Skin of body (tissue), 2 donors: ENCODE measurements around the gene MAP4K4. TPM values are rescaled to one million over a fixed set of nuclear protein-coding genes. Genes with fewer than 3 reads are reported as not detected.
"Not testable (repeated sequence)": the region's sequence is repeated elsewhere in the genome, so short reads cannot be mapped to it uniquely, and the experiment has no call there.

Experiments
- DNase-seq: peaks from one replicate; lab custom pipeline; 2025; lab: John Stamatoyannopoulos, UW
- total RNA-seq: library from RNA; depleted of rRNA; stranded (reverse); fragments of >200 nt; gene quantifications from one replicate; pipeline ENCODE4 v1.2.3, GENCODE V29; 2014

The MAP4K4 gene
- total RNA-seq, 1 donor from 2014 or later = 78.7 TPM

- peak; percentile 27 for DNase-seq
Observed at GRCh38 chr2:101766871-101767739, 69.6 kb downstream of the MAP4K4 start.

- no peak for DNase-seq
Observed at GRCh38 chr2:101768556-101769220, 71.2 kb downstream of the MAP4K4 start.

- DNase-seq = not testable (repeated sequence)
Observed at GRCh38 chr2:101769726-101770125, 72.2 kb downstream of the MAP4K4 start.

- DNase-seq = no peak
Observed at GRCh38 chr2:101770726-101771125, 73.2 kb downstream of the MAP4K4 start.

GRCh38 chr2:101771227-101771902 lies 73.9 kb downstream of the MAP4K4 start:
- DNase-seq = no peak

- no peak for DNase-seq
Observed at GRCh38 chr2:101771910-101772321, 74.4 kb downstream of the MAP4K4 start.

GRCh38 chr2:101773137-101773536 lies 75.6 kb downstream of the MAP4K4 start:
- DNase-seq = no peak

GRCh38 chr2:101773961-101774360 lies 76.5 kb downstream of the MAP4K4 start:
- DNase-seq = not testable (repeated sequence)

- no peak for DNase-seq
Observed at GRCh38 chr2:101775092-101775491, 77.6 kb downstream of the MAP4K4 start.

- DNase-seq = no peak
Observed at GRCh38 chr2:101775636-101776035, 78.1 kb downstream of the MAP4K4 start.

GRCh38 chr2:101776172-101777043 lies 78.9 kb downstream of the MAP4K4 start:
- DNase-seq = no peak

GRCh38 chr2:101777337-101777736 lies 79.8 kb downstream of the MAP4K4 start:
- DNase-seq = no peak

- no peak for DNase-seq
Observed at GRCh38 chr2:101778102-101778501, 80.6 kb downstream of the MAP4K4 start.

- no peak for DNase-seq
Observed at GRCh38 chr2:101779190-101779589, 81.7 kb downstream of the MAP4K4 start.

GRCh38 chr2:101779656-101780055 lies 82.1 kb downstream of the MAP4K4 start:
- no peak for DNase-seq

- DNase-seq = no peak
Observed at GRCh38 chr2:101781326-101781725, 83.8 kb downstream of the MAP4K4 start.

GRCh38 chr2:101781791-101782426 lies 84.4 kb downstream of the MAP4K4 start:
- DNase-seq = no peak

- no peak for DNase-seq
Observed at GRCh38 chr2:101782427-101782792, 84.9 kb downstream of the MAP4K4 start.

GRCh38 chr2:101787097-101787496 lies 89.6 kb downstream of the MAP4K4 start:
- DNase-seq = no peak

- no peak for DNase-seq
Observed at GRCh38 chr2:101788565-101788964, 91.1 kb downstream of the MAP4K4 start.
